CD4-positive, CD25-positive, alpha-beta regulatory T cell (primary cell): ENCODE measurements around the gene EGLN3. TPM values are rescaled to one million over a fixed set of nuclear protein-coding genes. Genes with fewer than 3 reads are reported as not detected.

Experiments
- ATAC-seq, 2 donors: fragments of 150-1000 bp; cut with Tn5 transposase; one replicate each; pipeline ENCODE4 v1.10.0; 2021; ENCODE audit warnings: low read depth in 2 of 2, moderate number of reproducible peaks in 2 of 2, moderate library complexity in 1 of 2
- DNase-seq, 3 donors: peaks; one replicate each; pipeline versions ENCODE4 v3.0.0 to v3.0.0-alpha.2; 2012 to 2022; ENCODE audit warnings: mixed read lengths in 1 of 3
- H3K27ac ChIP-seq: one replicate; pipeline ENCODE4 v1.7.0; 2013; ENCODE audit warnings: mild to moderate bottlenecking, low read length; ENCODE audit not compliant: insufficient read depth, poor library complexity, severe bottlenecking
- H3K27me3 ChIP-seq: one replicate; pipeline ENCODE4 v1.7.0; 2013; ENCODE audit warnings: low read length; ENCODE audit not compliant: control insufficient read depth, insufficient read depth
- H3K36me3 ChIP-seq: one replicate; pipeline ENCODE4 v1.7.0; 2013; ENCODE audit warnings: mild to moderate bottlenecking, low read length, moderate library complexity; ENCODE audit not compliant: control insufficient read depth, insufficient read depth
- H3K4me1 ChIP-seq: 2 replicates; pipeline ENCODE4 v1.7.0; 2013; ENCODE audit warnings: mild to moderate bottlenecking, low read length; ENCODE audit not compliant: insufficient read depth, control insufficient read depth, poor library complexity, severe bottlenecking
- H3K4me3 ChIP-seq: one replicate; pipeline ENCODE4 v1.7.0; 2013; ENCODE audit warnings: low read depth, mild to moderate bottlenecking, low read length, moderate library complexity
- H3K9me3 ChIP-seq, 2 experiments: 1 replicate in 1 of 2; 2 replicates in 1 of 2; pipeline ENCODE4 v1.7.0; 2013; ENCODE audit warnings: low read length in 2 of 2, mild to moderate bottlenecking in 1 of 2, moderate library complexity in 1 of 2; ENCODE audit not compliant: control insufficient read depth in 2 of 2
- H3K27ac Mint-ChIP-seq, 3 donors: one replicate each; pipeline ENCODE4 v1.8.0; 2020 to 2022; ENCODE audit warnings: mild to moderate bottlenecking in 3 of 3, mixed read lengths in 3 of 3, moderate library complexity in 2 of 3
- H3K27me3 Mint-ChIP-seq: one replicate; pipeline ENCODE4 v1.8.0; 2022; ENCODE audit warnings: mild to moderate bottlenecking, mixed read lengths
- H3K36me3 Mint-ChIP-seq: one replicate; pipeline ENCODE4 v1.8.0; 2020; ENCODE audit warnings: mixed read lengths
- H3K4me1 Mint-ChIP-seq, 4 donors: one replicate each; pipeline ENCODE4 v1.8.0; 2020 to 2022; ENCODE audit warnings: mixed read lengths in 4 of 4, mild to moderate bottlenecking in 1 of 4
- H3K4me3 Mint-ChIP-seq, 4 donors: one replicate each; pipeline ENCODE4 v1.8.0; 2020 to 2022; ENCODE audit warnings: mild to moderate bottlenecking in 4 of 4, mixed read lengths in 4 of 4, moderate library complexity in 3 of 4
- H3K9me3 Mint-ChIP-seq, 7 donors: one replicate each; pipeline ENCODE4 v1.8.0; 2020 to 2022; ENCODE audit warnings: mixed read lengths in 7 of 7, mild to moderate bottlenecking in 3 of 7, moderate library complexity in 2 of 7
- polyA plus RNA-seq, 4 donors: library from polyadenylated mRNA; unstranded; fragments of 300-500 nt; fragmentation: Illumina TruSeq; gene quantifications; one replicate each; pipeline ENCODE4 v1.2.3, GENCODE V29; 2021
- total RNA-seq: library from RNA; stranded (reverse); gene quantifications from one replicate; pipeline ENCODE4 v1.2.3, GENCODE V29; 2022

EGLN3 gene
- total and polyA plus RNA-seq, 5 donors from 2014 or later = 0.24 to 1.4 TPM; not detected in 3

- no peaks in the 10 kb centered on the region for H3K27me3 ChIP-seq
- peaks cover 0 to 4% (median 2%) of the 10 kb centered on the region in 7 donors for H3K9me3 Mint-ChIP-seq
- no peaks in the 10 kb centered on the region for H3K4me1 ChIP-seq
- H3K36me3 ChIP-seq = no peaks in the 10 kb centered on the region
- DNase-seq (no peak), ATAC-seq (no peak)
- no peaks in the 10 kb centered on the region for H3K9me3 ChIP-seq
- no peak overlapping the region for H3K4me3 ChIP-seq
- H3K4me3 Mint-ChIP-seq = no peak overlapping the region
- H3K27ac ChIP-seq = no peak overlapping the region
- H3K36me3 Mint-ChIP-seq = no peaks in the 10 kb centered on the region
- no peaks in the 10 kb centered on the region for H3K27me3 Mint-ChIP-seq
- H3K27ac Mint-ChIP-seq = no peak overlapping the region
- no peaks in the 10 kb centered on the region for H3K4me1 Mint-ChIP-seq
Observed at GRCh38 chr14:33916663-33917565, 34.0 kb downstream of the EGLN3 start.

- H3K36me3 Mint-ChIP-seq = no peaks in the 10 kb centered on the region
- no peak overlapping the region for H3K4me3 Mint-ChIP-seq
Observed at GRCh38 chr14:33915682-33916081, 35.2 kb downstream of the EGLN3 start.

GRCh38 chr14:33914676-33915516, 36.0 kb downstream of the EGLN3 start:
- Mint-ChIP-seq H3K4me1 (no peaks in the 10 kb centered on the region), H3K9me3 (peaks cover 0 to 3% (median 0%) of the 10 kb centered on the region in 7 donors), H3K36me3 (no peaks in the 10 kb centered on the region), H3K4me3 (no peak overlapping the region), H3K27me3 (no peaks in the 10 kb centered on the region), H3K27ac (no peak overlapping the region)
- Histone ChIP-seq H3K4me1 (no peaks in the 10 kb centered on the region), H3K9me3 (no peaks in the 10 kb centered on the region), H3K27me3 (no peaks in the 10 kb centered on the region), H3K27ac (no peak overlapping the region), H3K36me3 (no peaks in the 10 kb centered on the region), H3K4me3 (no peak overlapping the region)
- no peak for ATAC-seq
- DNase-seq = no peak

More at GRCh38 chr14:33915682-33916081, 35.2 kb downstream of the EGLN3 start:
- Histone ChIP-seq H3K9me3 (no peaks in the 10 kb centered on the region), H3K27me3 (no peaks in the 10 kb centered on the region), H3K27ac (no peak overlapping the region), H3K4me1 (no peaks in the 10 kb centered on the region), H3K36me3 (no peaks in the 10 kb centered on the region), H3K4me3 (no peak overlapping the region)
- DNase-seq = no peak
- no peaks in the 10 kb centered on the region for H3K27me3 Mint-ChIP-seq
- no peaks in the 10 kb centered on the region for H3K4me1 Mint-ChIP-seq
- H3K27ac Mint-ChIP-seq = no peak overlapping the region
- peaks cover 0 to 3% (median 0%) of the 10 kb centered on the region in 7 donors for H3K9me3 Mint-ChIP-seq
- no peak for ATAC-seq

GRCh38 chr14:33911046-33911445, 39.8 kb downstream of the EGLN3 start:
- H3K4me1 ChIP-seq = no peaks in the 10 kb centered on the region
- Mint-ChIP-seq H3K9me3 (peaks cover 0 to 2% (median 0%) of the 10 kb centered on the region in 7 donors), H3K27me3 (peaks cover 4% of the 10 kb centered on the region), H3K4me3 (no peak overlapping the region), H3K27ac (no peak overlapping the region), H3K4me1 (no peaks in the 10 kb centered on the region), H3K36me3 (no peaks in the 10 kb centered on the region)
- no peak overlapping the region for H3K4me3 ChIP-seq
- no peaks in the 10 kb centered on the region for H3K36me3 ChIP-seq
- no peaks in the 10 kb centered on the region for H3K9me3 ChIP-seq
- H3K27ac ChIP-seq = no peak overlapping the region
- ATAC-seq (no peak), DNase-seq (no peak)
- no peaks in the 10 kb centered on the region for H3K27me3 ChIP-seq

- no peak overlapping the region for H3K4me3 ChIP-seq
- no peak for DNase-seq
- H3K36me3 ChIP-seq = no peaks in the 10 kb centered on the region
- Mint-ChIP-seq H3K4me1 (no peaks in the 10 kb centered on the region), H3K27me3 (peaks cover 4% of the 10 kb centered on the region), H3K4me3 (no peak overlapping the region), H3K9me3 (peaks cover 0 to 1% (median 0%) of the 10 kb centered on the region in 7 donors), H3K36me3 (no peaks in the 10 kb centered on the region), H3K27ac (no peak overlapping the region)
- H3K9me3 ChIP-seq = no peaks in the 10 kb centered on the region
- H3K27ac ChIP-seq = no peak overlapping the region
- ATAC-seq = no peak
- H3K4me1 ChIP-seq = no peaks in the 10 kb centered on the region
- H3K27me3 ChIP-seq = no peaks in the 10 kb centered on the region
Observed at GRCh38 chr14:33910435-33910834, 40.4 kb downstream of the EGLN3 start.

- DNase-seq (no peak), ATAC-seq (no peak)
- H3K4me3 ChIP-seq = no peak overlapping the region
- H3K27me3 ChIP-seq = no peaks in the 10 kb centered on the region
- H3K9me3 ChIP-seq = no peaks in the 10 kb centered on the region
- Mint-ChIP-seq H3K27me3 (peaks cover 4% of the 10 kb centered on the region), H3K4me3 (no peak overlapping the region), H3K27ac (no peak overlapping the region), H3K36me3 (no peaks in the 10 kb centered on the region), H3K4me1 (no peaks in the 10 kb centered on the region), H3K9me3 (no peaks in the 10 kb centered on the region)
- no peak overlapping the region for H3K27ac ChIP-seq
- H3K4me1 ChIP-seq = no peaks in the 10 kb centered on the region
- H3K36me3 ChIP-seq = no peaks in the 10 kb centered on the region
Observed at GRCh38 chr14:33909380-33910084, 41.3 kb downstream of the EGLN3 start.

GRCh38 chr14:33908540-33909223, 42.2 kb downstream of the EGLN3 start:
- no peaks in the 10 kb centered on the region for H3K27me3 ChIP-seq
- H3K4me1 ChIP-seq = no peaks in the 10 kb centered on the region
- Mint-ChIP-seq H3K4me3 (no peak overlapping the region), H3K9me3 (peaks cover 0 to 4% (median 0%) of the 10 kb centered on the region in 7 donors), H3K27me3 (peaks cover 4% of the 10 kb centered on the region), H3K27ac (no peak overlapping the region), H3K36me3 (no peaks in the 10 kb centered on the region), H3K4me1 (no peaks in the 10 kb centered on the region)
- no peak overlapping the region for H3K4me3 ChIP-seq
- no peaks in the 10 kb centered on the region for H3K36me3 ChIP-seq
- ATAC-seq (no peak), DNase-seq (no peak)
- H3K9me3 ChIP-seq = no peaks in the 10 kb centered on the region
- no peak overlapping the region for H3K27ac ChIP-seq
